HG02678 (cell line): ENCODE data around the gene CFAP221.
A peak's percentile ranks its signal among the peaks of the same experiment; 100 is the strongest.

Experiments
- ATAC-seq: cut with Tn5 transposase; IDR thresholded peaks from one replicate; pipeline ENCODE4 v1.9.1; 2021; ENCODE audit warnings: mild to moderate bottlenecking, moderate library complexity; ENCODE audit not compliant: unreplicated experiment

CFAP221 gene

DNA sequence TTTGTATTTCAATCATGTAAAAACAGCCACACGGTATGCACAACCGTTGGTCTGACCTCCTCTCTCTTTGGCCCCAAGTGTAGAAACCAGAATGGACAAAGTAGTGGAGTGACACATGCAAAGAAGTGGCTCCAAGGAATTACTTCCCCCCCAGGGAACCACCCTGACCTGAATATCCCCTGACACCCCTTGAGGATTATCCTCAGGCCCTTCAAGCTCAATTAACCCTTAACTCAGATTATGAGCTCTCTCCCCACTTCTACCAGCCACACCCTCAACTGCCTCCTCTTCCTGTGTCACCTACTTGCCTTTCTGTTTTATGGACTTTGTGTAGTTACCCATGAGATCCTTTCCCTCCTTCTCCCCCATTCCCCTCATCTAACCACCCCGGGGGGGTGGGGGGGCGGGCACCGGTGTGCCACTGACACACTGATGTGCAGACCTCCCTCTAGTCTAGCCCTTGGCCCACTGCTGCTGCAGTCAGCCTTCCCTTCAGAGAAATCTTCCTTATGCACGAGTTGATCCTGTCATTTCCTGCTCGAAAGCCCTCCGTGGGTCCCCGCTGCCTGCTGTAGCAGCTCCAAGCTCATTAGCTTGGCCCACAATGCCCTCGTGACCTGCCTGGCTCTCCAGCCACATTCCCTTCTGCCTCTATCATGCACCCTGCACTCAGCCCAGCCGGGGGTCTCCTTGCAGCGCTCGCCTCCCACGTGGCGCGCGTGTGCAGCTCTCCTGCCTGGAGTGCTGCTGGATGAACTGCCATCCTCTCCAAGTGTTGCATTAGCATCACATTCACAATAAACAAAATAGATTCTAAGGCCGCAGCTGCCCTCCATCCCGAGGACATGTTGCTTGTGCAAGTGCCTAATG lies 94.7 kb downstream of the CFAP221 start:
- ATAC-seq, result no peak

DNA sequence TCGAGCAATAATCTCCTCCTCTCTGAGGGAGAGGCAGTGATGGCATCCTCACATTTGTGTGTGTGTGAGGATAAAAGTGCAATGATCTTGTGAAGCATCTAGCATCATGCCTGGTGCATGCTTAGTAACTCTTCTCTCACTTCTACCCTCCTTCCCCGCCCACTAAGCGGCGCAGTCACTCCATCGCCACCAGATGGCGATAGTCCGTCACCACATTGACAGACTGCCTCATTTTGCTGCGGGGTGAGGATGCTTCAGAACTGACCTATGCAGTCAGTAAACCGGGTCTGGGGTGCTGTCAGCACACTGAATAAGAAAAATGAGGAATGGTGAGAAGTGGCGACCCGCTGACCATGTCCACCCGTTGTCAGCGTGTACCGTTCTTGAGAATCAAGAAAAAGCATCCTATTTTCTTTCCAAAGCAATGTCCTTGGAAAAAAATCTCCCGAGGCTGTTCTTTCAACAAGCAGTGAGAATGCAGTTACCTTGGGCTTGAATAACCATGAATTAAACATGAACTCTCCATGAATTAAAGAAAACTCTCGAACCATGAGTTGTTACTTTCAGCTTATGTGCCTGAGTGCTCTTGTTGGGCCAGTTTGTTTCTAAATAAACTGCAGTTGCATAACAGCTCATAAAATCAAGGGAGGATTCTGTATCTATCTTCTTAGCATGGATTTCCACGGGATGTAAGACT lies 97.5 kb downstream of the CFAP221 start:
- ATAC-seq, result peak; percentile 97

DNA sequence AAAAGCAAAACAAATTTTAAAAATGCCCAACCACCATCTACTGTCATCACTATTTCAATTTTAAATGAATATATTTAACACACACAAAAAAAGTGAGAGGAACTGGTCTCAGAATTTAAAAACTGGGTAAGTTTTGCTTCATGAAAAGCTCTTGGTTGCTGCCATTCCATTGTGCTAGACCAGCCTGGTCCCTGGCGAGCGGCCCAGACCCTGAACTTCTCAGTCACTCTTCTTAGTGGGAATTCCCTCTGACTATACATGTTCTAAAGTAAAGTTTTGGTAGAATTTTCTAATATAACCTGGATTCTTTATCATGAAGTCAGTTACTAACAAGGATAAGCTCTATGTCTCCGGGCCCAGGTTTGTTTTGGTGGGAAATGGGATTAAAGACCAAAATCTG lies 99.9 kb downstream of the CFAP221 start:
- ATAC-seq, result no peak

GRCh38 chr2:119645173-119645855 lies 101.1 kb downstream of the CFAP221 start:
- no peak for ATAC-seq

DNA sequence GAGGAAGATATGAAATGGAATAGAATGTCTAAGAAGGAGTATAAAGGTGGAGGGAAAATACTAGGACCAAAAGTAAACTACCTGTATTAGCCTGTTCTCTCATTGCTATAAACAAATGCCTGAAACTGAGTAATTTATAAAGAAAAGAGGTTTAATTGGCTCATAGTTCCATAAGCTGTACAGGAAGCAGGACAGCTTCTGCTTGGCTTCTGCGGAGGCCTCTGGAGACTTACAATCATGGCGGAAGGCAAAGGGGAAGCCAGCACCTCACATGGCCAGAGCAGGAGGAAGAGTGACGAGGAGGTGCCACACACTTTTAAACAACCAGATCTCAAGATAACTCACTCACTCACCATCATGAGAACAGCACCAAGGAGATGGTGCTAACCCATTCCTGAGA lies 101.9 kb downstream of the CFAP221 start:
- ATAC-seq, result no peak

DNA sequence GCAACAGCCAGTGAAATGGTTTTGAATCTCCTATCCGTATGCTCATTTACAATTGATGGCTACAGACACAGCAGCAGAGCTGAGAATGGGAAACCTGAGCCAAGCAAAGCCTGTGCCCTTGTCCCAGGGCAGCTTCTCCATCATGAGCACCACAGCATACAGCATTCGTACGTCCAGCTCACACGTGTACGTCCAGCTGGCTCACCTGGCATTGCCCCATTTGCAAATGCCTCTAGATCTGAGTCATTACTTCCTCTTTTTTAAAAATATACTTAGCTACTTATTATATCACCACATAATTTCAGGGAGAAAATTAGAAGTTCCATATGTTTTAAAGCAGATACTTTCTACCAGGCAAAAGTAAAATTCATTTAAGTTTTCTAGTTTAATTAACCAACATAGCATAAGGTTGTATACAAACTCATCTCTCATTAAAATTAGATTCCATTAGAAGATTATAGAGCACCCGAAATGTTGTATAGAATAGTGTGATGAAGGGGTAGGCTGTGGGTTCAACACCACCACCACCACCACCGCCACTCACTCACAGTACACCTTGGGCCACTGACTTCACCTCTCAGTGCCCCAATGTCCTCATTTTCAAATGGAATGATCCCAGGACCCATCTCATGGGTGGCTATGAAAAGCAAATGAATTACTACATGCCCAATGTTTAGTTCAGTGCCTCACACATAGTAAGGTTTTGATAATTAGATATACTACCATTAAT lies 103.4 kb downstream of the CFAP221 start:
- peak; percentile 91 for ATAC-seq

DNA sequence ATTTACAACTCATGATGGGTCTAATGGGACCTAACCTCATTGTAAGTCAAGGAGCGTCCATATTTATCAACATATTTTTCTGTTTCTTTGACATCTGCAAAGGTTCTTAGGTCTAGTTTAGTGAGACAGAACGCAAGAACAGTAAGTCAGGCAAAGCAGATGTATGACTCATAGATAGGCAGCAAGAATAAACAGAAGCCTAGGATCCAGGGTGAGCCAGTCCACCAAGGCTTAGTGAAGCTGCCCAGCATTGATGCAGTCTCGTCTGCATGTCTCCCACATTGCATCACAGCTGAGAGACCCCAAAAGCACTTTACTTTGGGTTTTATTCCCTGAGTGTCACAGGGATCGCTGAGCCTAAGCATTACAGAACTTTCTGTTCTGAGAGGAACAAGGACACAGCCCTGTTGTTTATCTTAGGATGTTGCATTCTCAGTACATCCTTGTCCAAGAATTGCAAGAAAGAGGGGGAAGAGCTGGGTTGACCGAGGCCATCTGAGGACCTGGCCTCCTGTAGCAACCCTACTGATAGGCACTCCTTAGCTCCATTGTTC lies 105.2 kb downstream of the CFAP221 start:
- ATAC-seq, result no peak

DNA sequence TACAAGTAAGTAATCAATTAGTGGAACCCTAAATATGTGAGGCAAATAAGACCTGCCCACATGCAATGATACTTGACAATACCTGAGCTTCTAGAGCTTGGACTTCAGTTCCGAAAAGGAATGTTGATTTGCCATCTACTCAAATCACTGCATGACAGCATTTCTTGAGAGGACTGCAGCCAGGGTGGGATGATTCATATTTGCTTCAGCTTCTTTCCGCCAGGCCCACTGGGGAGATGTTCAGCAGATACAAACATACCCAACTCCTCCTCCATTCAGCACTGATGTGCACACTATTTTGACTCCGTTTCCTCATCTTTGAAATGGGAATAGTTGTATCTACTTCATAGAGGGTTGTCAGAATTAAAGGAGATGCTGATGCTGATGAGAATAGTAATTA lies 106.0 kb downstream of the CFAP221 start:
- ATAC-seq, result no peak

GRCh38 chr2:119650846-119651370 lies 106.7 kb downstream of the CFAP221 start:
- no peak for ATAC-seq

DNA sequence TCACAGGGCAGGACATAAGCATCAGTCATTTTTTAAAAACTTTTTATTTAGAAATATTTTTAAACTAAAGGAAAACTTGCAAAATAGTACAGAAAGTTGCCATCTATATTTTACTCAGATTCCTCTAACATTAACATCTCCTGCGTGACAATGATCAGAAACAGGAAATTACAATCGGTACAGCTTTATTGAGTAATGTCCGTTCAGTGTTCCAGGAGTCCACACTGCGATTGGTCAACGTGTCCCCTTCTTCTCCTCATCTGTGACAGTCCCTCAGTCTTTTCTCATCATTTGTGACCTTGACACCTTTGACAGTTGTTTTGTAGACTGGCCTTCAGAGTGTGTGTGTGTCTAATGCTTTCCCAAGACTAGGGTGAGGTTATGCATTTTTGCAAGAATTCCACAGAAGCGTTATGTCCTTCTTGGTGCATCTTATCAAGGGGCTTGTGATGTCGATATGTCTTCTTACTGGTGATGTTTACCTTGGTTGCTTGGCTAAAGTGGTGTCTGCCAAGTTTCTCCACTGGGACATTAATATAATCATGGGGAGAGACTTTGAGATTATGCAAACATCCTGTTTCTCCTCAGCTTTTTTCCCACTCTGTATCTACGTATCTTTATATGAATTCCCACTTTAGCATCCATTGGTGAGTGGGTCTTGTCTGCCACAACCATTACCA lies 113.4 kb downstream of the CFAP221 start:
- no peak for ATAC-seq

DNA sequence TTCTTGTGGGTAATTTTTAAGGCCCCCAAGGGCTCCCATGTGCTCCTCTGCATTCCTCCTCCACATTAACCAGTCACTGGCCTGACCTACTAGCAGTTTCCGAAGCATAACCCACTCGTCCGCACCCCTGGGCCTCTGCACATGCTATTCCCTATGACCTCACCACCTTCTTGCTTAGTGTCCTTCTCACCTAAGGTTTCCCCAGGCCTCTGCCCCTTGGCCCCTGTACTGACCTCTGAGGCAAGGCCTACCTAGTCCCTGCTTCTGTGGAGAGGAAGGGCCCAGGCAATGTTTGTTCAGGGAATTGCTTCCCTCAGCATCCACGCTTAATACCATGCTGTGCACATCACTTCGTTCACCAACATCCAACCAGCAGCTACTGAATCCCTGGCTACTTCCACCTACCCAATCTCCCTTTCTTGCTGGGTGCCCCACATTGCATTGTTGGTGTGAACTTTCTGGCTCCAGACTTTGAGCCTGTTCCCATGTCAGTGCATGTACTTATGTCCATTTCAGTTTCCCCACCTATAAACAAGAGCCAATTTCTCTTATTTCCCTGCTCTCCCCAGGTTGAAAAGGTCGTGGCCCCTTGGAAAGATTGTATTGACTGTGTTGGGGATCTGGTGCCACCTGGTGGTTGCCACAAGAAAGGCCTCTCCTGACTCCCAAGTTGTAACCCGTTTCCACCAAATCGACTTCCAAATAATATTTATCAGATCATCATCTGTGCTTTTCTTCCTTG lies 115.5 kb downstream of the CFAP221 start:
- ATAC-seq, result no peak

- ATAC-seq, result no peak
Observed at GRCh38 chr2:119660343-119660658, 116.1 kb downstream of the CFAP221 start.

- no peak for ATAC-seq
Observed at GRCh38 chr2:119662297-119662696, 118.0 kb downstream of the CFAP221 start.

DNA sequence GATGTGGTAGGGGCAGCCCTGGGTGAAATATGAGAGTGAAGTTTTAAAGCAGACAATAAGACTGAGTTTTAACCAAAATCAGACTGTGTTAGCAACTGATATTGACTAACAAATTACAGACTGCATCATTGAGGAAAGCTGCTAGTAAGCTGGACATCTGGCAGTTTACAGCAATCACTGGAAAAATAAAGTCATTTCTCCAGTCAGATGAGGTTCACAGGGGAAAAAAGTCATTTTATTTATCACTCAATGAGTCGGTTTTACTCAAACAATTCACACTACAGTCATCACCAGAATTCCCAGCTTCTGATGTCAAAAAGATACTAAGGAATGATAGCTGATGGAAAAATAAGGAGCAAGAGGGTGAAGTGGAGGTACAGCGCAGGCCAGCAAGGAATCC lies 124.3 kb downstream of the CFAP221 start:
- ATAC-seq, result no peak

DNA sequence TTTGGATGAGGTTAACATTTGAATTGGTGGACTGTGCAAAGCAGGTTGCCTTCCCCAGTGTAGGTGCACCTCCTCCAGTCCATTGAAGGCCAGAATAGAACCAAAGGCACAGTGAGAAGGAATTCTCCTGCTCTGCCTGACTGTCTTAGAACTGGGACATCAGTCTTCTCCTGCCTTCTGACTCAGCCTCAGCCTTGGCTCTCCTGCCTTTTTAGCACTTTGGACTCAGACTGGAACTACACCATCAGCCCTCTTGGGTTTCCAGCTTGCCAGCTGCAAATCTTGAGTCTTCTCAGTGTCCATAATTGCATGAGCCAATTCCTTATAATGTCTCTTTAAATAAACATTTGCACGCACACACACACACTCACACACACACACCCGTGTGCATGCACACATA lies 126.8 kb downstream of the CFAP221 start:
- no peak for ATAC-seq

- no peak for ATAC-seq
Observed at GRCh38 chr2:119671752-119672151, 127.5 kb downstream of the CFAP221 start.

DNA sequence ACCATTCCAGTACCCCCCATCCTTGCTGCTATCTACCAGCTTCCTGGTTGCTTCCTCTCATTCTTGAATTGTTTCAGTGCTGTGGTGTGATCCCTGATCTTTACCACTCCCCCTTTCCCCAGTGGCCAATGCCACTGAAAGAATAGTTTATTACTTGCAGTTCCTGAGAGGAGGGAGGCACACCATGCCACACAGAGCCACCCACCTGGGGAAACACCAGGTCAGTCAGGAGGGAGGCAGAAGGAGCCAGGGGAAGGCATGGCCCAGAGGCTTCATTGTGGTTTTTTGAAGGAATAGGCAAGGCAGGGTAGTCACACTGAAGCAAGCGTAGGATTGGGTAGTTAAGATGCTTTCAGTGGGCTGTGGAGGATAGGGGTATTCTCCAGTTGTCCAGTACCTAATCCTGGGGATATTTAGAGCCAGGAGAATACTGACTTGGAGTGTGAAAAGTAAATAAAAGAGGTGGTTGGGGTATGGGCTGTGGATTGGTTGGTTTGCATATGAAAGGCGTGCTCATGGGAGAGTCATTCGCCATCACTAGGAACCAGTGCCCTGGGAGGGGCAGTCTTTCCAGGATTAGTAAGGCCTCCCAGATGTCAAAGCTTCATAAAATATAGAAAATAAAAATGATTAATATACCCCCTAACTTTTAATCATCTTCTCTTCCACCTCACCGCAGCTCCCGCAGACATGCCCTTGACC lies 128.1 kb downstream of the CFAP221 start:
- ATAC-seq, result no peak

- no peak for ATAC-seq
Observed at GRCh38 chr2:119673796-119674195, 129.5 kb downstream of the CFAP221 start.
